ENCODE data around the gene HNMT.
"Not testable (repeated sequence)": the region's sequence is repeated elsewhere in the genome, so short reads cannot be mapped to it uniquely, and the experiment has no call there.

DNA sequence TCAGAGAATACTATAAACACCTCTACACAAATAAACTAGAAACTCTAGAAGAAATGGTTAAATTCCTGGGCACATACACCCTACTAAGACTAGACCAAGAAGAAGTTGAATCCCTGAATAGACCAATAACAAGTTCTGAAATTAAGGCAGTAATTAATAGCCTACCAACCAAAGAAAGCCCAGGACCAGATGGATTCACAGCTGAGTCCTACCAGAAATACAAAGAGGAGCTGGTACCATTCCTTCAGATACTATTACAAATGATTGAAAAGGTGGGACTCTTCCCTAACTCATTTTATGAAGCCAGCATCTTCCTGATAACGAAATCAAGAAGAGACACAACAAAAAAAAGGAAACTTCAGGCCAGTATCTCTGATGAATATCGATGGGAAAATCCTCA, 31.1 kb downstream of the HNMT start:
- TF ChIP-seq POLR2AphosphoS5 (IDR thresholded peaks at IDR 0.05; ENCODE audit: low read depth, low read length): not testable (repeated sequence)
- TF ChIP-seq, protein P1, sequence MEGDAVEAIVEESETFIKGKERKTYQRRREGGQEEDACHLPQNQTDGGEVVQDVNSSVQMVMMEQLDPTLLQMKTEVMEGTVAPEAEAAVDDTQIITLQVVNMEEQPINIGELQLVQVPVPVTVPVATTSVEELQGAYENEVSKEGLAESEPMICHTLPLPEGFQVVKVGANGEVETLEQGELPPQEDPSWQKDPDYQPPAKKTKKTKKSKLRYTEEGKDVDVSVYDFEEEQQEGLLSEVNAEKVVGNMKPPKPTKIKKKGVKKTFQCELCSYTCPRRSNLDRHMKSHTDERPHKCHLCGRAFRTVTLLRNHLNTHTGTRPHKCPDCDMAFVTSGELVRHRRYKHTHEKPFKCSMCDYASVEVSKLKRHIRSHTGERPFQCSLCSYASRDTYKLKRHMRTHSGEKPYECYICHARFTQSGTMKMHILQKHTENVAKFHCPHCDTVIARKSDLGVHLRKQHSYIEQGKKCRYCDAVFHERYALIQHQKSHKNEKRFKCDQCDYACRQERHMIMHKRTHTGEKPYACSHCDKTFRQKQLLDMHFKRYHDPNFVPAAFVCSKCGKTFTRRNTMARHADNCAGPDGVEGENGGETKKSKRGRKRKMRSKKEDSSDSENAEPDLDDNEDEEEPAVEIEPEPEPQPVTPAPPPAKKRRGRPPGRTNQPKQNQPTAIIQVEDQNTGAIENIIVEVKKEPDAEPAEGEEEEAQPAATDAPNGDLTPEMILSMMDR (IDR thresholded peaks at IDR 0.05): not testable (repeated sequence)
